Neural cell (in vitro differentiated cells): ENCODE data around the gene HERPUD2.

Experiments
- EP300 ChIP-seq: fragments of 450-650 bp; conservative IDR thresholded peaks from 2 replicates; pipeline ENCODE4 v1.6.1; 2014; ENCODE audit warnings: antibody characterized with exemption, mild to moderate bottlenecking, moderate library complexity; ENCODE audit not compliant: poor library complexity, severe bottlenecking
- EZH2 ChIP-seq: fragments of 200-600, 300-800 bp; shearing (Covaris generic), sonication (generic); IDR thresholded peaks from 2 replicates; pipeline ENCODE4 v1.6.1; 2014; ENCODE audit warnings: antibody characterized with exemption, low read length, borderline replicate concordance, mild to moderate bottlenecking; ENCODE audit not compliant: insufficient read depth, poor library complexity, severe bottlenecking
- POLR2AphosphoS5 ChIP-seq: IDR thresholded peaks from 2 replicates; pipeline ENCODE4 v1.6.1; 2012
- SMC3 ChIP-seq: fragments of 450-650 bp; conservative IDR thresholded peaks from 2 replicates; pipeline ENCODE4 v1.6.1; 2014; ENCODE audit warnings: antibody characterized with exemption, mild to moderate bottlenecking, moderate library complexity; ENCODE audit not compliant: poor library complexity
- TAF1 ChIP-seq: IDR thresholded peaks from 2 replicates; pipeline ENCODE4 v1.6.1; 2012; ENCODE audit warnings: low read depth
- TF ChIP-seq, protein P1 (sequence below): fragments of 450-650 bp; IDR thresholded peaks from 2 replicates; pipeline ENCODE4 v1.5.1; 2014; ENCODE audit warnings: antibody characterized with exemption, mild to moderate bottlenecking, moderate library complexity; ENCODE audit not compliant: poor library complexity, severe bottlenecking
- TF ChIP-seq, protein P2 (sequence below): IDR thresholded peaks from 2 replicates; pipeline ENCODE4 v1.6.1; 2012; ENCODE audit warnings: borderline replicate concordance

DNA sequence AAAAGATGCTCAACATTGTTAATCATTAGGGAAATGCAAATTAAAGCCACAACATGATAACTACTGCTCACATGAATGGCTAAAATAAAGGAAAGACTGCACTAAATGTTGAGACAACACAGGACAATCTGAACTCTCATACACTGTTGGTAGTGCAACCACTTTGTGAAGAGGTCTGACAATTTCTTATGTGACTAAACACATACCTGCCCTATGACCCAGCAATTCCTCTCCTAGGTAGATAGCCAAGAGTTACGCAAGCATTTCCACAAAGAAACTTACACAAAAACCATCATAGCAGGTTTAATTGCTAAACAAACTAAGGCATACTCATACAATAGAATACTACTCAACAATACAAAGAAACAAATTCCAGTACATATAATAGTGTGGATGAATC is 41.8 kb upstream of the HERPUD2 start:
- TF ChIP-seq, protein P1, sequence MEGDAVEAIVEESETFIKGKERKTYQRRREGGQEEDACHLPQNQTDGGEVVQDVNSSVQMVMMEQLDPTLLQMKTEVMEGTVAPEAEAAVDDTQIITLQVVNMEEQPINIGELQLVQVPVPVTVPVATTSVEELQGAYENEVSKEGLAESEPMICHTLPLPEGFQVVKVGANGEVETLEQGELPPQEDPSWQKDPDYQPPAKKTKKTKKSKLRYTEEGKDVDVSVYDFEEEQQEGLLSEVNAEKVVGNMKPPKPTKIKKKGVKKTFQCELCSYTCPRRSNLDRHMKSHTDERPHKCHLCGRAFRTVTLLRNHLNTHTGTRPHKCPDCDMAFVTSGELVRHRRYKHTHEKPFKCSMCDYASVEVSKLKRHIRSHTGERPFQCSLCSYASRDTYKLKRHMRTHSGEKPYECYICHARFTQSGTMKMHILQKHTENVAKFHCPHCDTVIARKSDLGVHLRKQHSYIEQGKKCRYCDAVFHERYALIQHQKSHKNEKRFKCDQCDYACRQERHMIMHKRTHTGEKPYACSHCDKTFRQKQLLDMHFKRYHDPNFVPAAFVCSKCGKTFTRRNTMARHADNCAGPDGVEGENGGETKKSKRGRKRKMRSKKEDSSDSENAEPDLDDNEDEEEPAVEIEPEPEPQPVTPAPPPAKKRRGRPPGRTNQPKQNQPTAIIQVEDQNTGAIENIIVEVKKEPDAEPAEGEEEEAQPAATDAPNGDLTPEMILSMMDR = no peak
- TF ChIP-seq POLR2AphosphoS5 (no peak), TAF1 (no peak), SMC3 (no peak), EP300 (no peak), EZH2 (no peak)
- TF ChIP-seq, protein P2, sequence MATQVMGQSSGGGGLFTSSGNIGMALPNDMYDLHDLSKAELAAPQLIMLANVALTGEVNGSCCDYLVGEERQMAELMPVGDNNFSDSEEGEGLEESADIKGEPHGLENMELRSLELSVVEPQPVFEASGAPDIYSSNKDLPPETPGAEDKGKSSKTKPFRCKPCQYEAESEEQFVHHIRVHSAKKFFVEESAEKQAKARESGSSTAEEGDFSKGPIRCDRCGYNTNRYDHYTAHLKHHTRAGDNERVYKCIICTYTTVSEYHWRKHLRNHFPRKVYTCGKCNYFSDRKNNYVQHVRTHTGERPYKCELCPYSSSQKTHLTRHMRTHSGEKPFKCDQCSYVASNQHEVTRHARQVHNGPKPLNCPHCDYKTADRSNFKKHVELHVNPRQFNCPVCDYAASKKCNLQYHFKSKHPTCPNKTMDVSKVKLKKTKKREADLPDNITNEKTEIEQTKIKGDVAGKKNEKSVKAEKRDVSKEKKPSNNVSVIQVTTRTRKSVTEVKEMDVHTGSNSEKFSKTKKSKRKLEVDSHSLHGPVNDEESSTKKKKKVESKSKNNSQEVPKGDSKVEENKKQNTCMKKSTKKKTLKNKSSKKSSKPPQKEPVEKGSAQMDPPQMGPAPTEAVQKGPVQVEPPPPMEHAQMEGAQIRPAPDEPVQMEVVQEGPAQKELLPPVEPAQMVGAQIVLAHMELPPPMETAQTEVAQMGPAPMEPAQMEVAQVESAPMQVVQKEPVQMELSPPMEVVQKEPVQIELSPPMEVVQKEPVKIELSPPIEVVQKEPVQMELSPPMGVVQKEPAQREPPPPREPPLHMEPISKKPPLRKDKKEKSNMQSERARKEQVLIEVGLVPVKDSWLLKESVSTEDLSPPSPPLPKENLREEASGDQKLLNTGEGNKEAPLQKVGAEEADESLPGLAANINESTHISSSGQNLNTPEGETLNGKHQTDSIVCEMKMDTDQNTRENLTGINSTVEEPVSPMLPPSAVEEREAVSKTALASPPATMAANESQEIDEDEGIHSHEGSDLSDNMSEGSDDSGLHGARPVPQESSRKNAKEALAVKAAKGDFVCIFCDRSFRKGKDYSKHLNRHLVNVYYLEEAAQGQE = no peak
